Ureter (tissue), 1 donor: ENCODE data around the gene B3GALNT2. TPM values are rescaled to one million over a fixed set of nuclear protein-coding genes. Genes with fewer than 3 reads are reported as not detected.

ENCODE experiments used
- DNase-seq: peaks from one replicate; pipeline ENCODE4 v3.0.0-alpha.2; 2020; ENCODE audit warnings: low spot score
- total RNA-seq: library from RNA; stranded (reverse); gene quantifications from one replicate; pipeline ENCODE4 v1.2.4, GENCODE V29; 2023
- donor health status: DM: yes; HTN: yes; CAD: no.

Gene B3GALNT2
- total RNA-seq, 1 donor from 2014 or later = 28.8 TPM

DNA sequence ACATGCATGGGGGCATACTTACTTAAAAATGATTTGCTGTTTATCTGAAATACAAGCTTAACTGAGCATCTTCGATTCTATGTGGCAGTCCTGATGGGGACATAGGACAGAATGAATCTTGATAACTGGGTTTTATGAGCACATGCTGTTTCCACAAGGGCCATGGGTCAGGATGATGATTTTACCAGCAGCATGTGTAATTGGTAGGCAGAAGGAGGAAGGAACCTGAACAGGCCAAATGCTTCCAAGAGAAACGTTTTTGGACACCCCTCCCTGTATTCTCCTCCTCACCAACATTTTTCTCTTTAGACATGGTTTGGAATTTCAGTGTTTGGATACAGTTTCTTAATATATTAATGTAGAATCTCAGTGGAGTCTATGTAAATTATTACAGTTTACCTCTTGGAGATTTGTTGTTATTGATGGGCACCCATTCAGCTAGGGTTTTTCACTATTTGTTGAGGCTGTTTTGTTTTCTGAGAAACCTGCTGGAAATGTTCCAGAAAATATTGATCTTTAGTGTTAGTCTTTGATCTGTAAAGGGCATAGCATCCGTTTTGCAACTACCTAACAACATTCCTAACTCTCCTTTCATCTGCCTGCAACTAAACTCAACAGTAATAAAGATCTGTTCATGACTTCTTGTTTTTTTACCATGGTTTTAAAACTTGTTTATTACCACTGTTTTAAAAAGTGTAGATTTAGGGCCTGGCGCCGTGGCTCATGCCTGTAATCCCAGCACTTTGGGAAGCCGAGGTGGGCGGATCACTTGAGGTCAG, 95.0 kb downstream of the B3GALNT2 start:
- DNase-seq = no peak

DNA sequence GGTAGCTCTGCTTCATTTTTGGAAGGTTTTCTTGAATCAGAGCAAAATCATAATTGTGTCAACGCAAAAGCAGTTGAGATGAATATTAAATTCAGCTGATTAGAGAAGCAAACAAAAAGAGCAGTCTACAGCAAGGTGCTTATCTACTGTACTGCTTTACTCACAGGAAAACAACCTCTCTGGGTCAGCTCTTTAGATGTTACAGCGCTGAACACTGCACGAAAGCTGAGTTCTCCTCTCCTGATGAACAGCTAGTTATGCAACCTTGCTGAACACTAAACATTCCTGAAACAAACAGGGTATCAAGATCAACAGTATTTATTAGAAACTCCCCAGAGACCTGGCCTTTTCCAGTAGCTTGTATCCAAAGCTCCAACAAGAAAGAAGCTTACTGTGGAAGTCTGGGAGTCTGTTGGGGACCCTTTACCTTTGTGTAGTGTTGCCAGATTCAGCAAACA, 95.7 kb downstream of the B3GALNT2 start:
- no peak for DNase-seq

DNA sequence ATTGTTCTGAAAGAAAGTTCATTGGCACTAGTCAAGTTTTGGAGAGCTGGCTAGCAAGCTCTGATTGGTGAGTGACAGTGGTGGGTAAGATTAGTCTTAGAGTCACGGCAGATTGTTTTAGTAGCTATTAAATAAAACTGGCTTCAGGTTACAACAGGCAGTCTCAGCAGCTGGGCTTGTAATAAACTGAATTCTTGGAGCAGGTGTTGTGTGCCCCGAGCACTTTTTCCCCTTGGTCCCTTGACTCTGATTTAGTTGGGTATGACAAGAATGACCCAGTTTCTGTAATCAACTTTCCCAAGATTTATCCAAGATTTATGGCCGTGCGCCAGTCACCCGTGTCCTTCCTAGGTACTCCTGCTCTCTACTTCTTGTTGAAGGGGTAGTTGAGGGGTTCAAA, 96.8 kb downstream of the B3GALNT2 start:
- no peak for DNase-seq

DNA sequence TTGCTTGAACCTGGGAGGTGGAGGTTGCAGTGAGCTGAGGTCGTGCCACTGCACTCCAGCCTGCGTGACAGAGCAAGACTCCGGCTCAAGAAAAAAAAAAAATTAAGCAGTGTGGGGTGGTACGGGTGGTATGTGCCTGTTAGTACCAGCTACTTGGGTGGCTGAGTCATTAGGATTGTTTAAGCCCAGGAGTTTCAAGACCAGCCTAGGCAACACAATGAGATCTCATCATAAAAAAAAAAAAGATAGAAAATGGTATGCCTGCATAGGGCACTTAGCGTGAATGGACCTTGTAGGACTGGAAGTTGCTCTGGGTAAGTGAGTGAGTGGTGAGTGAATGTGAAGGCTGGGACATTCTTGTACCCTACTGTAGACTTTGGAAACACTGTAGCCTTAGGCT, 100.1 kb downstream of the B3GALNT2 start:
- DNase-seq = no peak

DNA sequence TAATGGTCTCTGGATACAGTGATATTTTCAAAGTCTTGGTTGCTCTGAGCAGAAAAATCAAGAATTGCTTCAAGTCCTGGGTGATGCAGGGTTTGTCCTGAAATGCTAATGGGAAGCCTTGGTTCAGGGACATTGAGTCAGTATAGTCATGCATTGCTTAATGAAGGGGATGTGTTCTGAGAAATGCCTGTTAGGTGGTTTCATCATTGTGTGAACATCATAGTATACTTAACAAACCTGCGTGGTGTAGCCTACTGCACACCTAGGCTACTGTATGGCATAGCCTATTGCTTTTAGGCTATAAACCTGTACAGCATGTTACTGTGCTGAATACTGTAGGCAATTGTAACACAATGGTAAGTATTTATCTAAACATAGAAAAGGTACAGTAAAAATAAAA, 100.7 kb downstream of the B3GALNT2 start:
- no peak for DNase-seq

DNA sequence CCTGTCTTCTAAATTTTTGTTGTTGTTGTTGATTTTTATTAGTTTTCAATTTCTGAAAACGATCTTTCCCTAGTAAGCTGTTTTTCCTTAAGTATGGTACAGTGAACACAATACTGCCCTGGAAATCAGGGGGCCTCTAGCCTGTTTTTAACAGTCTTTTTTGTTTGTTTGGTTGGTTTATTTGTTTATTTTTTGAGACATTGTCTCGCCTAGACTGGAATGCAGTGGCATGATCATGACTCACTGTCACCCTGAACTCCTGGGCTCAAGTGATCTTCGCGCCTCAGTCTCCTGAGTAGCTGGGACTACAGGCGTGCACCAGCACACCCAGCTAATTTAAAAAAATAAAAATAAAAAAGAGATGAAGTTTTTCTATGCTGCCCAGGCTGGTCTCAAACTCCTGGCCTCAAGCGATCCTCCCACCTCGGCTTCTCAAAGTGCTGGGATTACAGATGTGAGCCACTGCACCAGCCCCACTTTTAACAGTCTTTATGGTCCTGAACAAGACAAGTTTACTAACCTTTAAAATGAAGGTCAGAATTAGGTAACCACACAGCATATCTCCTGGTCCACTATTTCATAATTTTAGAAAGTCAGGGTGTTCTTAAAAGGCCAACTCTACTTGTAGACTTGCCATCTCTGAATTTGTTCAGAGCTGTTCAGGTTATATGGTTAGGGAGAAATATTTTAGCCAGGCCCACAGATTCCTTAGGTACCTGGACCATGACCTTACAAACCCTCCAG, 101.6 kb downstream of the B3GALNT2 start:
- DNase-seq = no peak

DNA sequence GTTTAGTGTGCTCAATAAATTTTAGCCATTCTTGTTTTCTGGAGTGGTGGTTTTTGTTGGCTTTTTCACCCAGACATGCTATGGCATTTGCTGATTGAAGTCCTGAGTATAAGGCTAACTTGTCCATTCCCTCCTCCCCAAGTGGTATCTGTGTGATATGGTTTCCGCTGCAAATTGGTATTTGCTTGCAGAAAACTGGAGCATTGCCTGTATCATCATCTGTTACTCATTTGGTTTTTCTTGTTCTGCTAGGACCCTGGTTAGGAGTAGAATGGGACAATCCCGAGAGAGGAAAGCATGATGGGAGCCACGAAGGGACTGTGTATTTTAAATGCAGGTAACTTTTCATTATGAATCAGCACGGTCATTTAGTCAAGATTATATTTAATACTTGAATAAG, 103.0 kb downstream of the B3GALNT2 start:
- no peak for DNase-seq

Other genes starting within 250 kb of the B3GALNT2 start
- 52.9 TPM for gene ARID4B, start 176.3 kb downstream of the B3GALNT2 start, total RNA-seq
- 40.7 TPM for gene GGPS1, start 175.9 kb downstream of the B3GALNT2 start, total RNA-seq
- gene TBCE, start 137.0 kb downstream of the B3GALNT2 start, total RNA-seq = 30.7 TPM
- gene GNG4, start 145.3 kb upstream of the B3GALNT2 start, total RNA-seq = not detected